GM21786 (cell line): ENCODE results near the gene OTUD4.

Source experiments
- ATAC-seq: cut with Tn5 transposase; IDR thresholded peaks from one replicate; pipeline ENCODE4 v1.9.1; 2021; ENCODE audit not compliant: unreplicated experiment

The OTUD4 gene

GRCh38 chr4:145130130-145130529 is 50.3 kb downstream of the OTUD4 start:
- no peak for ATAC-seq

- no peak for ATAC-seq
These were observed 55.0 kb downstream of the OTUD4 start for GRCh38 chr4:145125396-145125795.

GRCh38 chr4:145108128-145108527 is 72.3 kb downstream of the OTUD4 start:
- no peak for ATAC-seq

- no peak for ATAC-seq
These were observed 73.3 kb downstream of the OTUD4 start for GRCh38 chr4:145107126-145107525.

DNA sequence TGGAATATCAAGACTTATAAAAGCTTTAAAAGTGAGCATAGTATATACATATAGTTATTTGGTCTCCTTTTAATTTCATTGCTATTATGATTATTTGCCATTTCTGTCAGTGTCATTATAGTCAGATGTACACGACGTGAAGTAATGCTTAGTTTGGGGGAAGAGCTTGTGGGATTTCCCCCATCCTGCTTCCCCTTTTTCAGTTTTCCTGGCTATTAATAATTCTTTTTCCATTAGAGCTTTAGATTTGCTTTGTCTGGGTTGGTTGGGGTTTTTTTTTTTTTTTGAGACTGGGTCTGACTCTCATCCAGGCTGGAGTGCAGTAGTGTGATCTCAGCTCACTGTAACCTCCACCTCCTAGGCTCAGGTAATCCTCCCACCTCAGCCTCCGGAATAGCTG is 76.9 kb downstream of the OTUD4 start:
- ATAC-seq, result no peak

DNA sequence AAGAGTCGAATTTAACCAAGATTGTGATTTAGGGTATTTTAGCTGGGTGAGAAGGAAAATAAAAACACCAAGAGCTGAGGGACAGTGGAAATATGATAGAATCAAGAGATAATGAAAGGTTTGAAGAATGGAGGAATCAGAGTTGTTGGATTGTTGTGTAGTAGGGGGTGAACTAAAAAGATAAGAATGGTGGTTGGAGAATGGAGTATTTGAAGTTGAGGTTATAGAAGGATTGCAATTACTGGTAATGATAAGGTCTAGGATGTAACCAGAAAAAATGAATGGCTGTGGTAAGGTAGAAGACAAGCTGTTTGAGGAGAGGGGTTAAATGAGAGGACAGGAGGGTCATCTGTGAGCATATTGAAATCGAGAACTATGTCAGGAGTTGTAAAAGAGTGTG is 77.8 kb downstream of the OTUD4 start:
- no peak for ATAC-seq

DNA sequence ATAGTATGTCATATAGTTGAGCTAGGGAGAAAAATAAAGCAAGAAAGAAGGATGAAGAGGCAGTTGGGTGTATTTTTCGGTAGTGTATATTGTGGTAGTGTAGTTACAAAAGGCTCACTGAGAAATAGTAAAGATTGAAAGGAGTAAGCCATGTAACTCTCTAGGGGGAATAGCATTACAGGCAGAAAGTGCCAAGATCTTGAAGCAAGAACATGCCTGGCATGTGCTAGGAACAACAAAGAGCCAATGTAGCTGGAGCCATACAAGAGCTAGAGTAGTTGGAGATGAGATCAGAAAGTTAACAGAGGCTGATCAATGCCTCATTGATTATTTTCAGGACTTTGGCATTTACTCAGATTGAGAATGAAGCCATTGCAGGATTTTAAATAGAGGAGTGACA is 79.3 kb downstream of the OTUD4 start:
- ATAC-seq, result no peak

GRCh38 chr4:145099653-145100052 is 80.7 kb downstream of the OTUD4 start:
- no peak for ATAC-seq

DNA sequence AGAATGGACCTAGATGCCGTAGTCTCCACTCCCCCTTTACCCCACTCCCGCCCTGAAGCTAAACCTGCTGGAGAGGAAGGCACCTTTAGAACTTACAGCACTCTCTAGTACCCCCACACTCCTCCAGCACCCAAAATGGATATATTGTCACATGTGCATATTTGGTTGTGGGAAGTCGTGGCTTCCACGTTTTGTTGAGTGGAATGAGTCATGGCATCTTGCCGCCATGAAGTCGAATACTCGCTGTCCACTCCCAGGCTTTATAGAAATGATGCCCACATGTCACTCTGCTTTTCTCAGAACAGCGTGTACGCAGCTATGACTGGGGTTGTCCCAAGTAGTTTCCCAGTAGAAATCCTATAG is 81.7 kb downstream of the OTUD4 start:
- ATAC-seq, result peak; percentile 22

GRCh38 chr4:145097821-145098674 is 82.3 kb downstream of the OTUD4 start, which contains the start of the genes ABCE1 and ANAPC10:
TSS of gene ABCE1 (plus strand) at chr4:145098311. CDS start at chr4:145104413, 6,102 bp downstream.
TSS of gene ANAPC10 (minus strand) at chr4:145098196. CDS start at chr4:145096099, 2,097 bp downstream.
- peak; percentile 73 for ATAC-seq

GRCh38 chr4:145097331-145097820 is 83.0 kb downstream of the OTUD4 start:
- ATAC-seq, result no peak

DNA sequence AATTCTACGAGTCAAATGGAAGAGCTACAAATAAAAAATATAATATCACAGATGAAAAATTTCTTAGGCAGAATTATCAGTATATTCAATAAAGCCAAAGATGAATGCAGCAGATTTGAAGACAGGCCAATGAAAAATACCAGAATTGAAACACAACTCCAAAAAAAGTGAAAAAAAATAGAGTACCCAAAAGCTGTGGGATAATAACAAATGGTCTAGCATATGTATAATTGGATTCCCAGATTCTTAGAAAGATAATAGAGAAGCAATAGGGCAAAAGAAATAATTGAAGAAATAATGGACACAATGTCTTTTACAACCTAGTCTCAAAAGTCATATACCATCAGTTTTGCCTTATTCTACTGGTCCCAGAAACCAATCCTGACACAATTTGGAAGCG is 86.8 kb downstream of the OTUD4 start:
- ATAC-seq, result no peak

DNA sequence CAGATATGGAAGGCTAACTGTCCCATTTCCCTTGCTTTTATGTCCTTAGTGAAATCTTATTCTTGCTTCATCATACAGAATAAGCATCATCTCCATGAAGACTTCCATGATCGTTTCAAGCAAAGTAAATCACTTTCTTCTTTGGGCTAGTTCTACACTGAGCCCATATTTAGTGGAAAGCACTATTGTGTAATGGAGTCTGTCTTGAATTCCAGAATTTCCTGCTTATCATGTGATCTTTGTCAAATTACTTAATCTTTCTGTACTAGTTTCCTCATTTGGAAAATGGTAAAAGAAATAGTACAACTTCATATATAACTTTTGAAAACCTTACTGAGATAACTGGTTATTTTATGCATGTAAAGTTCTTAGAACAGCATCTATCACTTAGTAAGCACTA is 90.0 kb downstream of the OTUD4 start:
- no peak for ATAC-seq

GRCh38 chr4:145083891-145084605 is 96.3 kb downstream of the OTUD4 start:
- no peak for ATAC-seq
